Measurements from ENCODE around the gene ATXN1. TPM values are rescaled to one million over a fixed set of nuclear protein-coding genes. Genes with fewer than 3 reads are reported as not detected.
A peak's percentile ranks its signal among the peaks of the same experiment; 100 is the strongest.
"Not testable (repeated sequence)": the region's sequence is repeated elsewhere in the genome, so short reads cannot be mapped to it uniquely, and the experiment has no call there.

The ATXN1 gene
- total RNA-seq, 1 experiment from 2014 or later = 8.1 TPM

DNA sequence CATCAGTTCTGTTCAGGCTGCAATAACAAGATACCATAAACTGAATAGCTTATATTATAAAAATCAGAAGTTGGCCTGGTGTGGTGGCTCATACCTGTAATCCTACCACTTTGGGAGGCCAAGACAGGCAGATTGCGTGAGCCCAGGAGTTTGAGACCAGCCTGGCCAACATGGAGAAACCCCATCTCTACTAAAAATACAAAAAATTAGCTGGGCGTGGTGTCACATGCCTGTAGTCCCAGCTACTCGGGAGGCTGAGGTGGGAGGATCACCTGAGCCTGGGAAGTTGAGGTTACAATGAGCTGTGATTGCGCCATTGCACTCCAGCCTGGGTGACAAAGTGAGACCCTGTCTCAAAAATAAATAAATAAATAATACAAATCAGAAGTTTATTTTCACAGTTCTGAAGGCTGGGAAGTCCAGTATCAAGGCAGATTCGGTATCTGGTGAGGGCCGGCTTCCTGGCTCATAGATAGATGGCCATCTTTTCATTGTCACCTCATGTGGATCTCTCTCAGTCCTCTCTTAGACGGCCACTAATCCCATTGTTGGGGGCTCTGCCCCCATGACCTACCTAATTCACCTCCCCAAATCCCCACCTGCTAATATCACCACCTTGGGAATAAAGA lies 491.7 kb downstream of the ATXN1 start:
- H3K27me3 Mint-ChIP-seq (ENCODE audit: low read depth); DNase-seq (ENCODE audit: low spot score); H3K4me3 Mint-ChIP-seq; H3K9me3 Mint-ChIP-seq; POLR2A ChIA-PET; H3K4me1 Mint-ChIP-seq; H3K27ac Mint-ChIP-seq; H3K36me3 Mint-ChIP-seq; ATAC-seq: not testable (repeated sequence)
- CTCF ChIA-PET = interaction anchor here (1.0 to 3.1 kb wide), 2 partner anchors 8 to 17 kb away, joined by 3 to 13 read pairs; no protein-coding TSS in a partner anchor

GRCh38 chr6:16267428-16268263 lies 493.6 kb downstream of the ATXN1 start:
- Mint-ChIP-seq H3K27ac (no peak overlapping the region), H3K27me3 (ENCODE audit: low read depth) (no peaks in the 10 kb centered on the region), H3K9me3 (peaks cover 6% of the 10 kb centered on the region), H3K4me3 (no peak overlapping the region), H3K4me1 (peaks cover 12% of the 10 kb centered on the region), H3K36me3 (no peaks in the 10 kb centered on the region; the same call in 1 of the 2 replicates)
- no peak for ATAC-seq
- TF ChIP-seq ZBTB43 (CRISPR knock-in tag; IDR thresholded peaks at IDR 0.05) = no peak
- TF ChIP-seq, protein P1, sequence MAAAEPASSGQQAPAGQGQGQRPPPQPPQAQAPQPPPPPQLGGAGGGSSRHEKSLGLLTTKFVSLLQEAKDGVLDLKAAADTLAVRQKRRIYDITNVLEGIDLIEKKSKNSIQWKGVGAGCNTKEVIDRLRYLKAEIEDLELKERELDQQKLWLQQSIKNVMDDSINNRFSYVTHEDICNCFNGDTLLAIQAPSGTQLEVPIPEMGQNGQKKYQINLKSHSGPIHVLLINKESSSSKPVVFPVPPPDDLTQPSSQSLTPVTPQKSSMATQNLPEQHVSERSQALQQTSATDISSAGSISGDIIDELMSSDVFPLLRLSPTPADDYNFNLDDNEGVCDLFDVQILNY (CRISPR knock-in tag; IDR thresholded peaks at IDR 0.05) = no peak
- no peak for TF ChIP-seq NFATC4 (CRISPR knock-in tag; IDR thresholded peaks at IDR 0.05)
- no peak for TF ChIP-seq ATF1 (CRISPR knock-in tag; IDR thresholded peaks at IDR 0.05)
- no peak for TF ChIP-seq ZNF232 (CRISPR knock-in tag; IDR thresholded peaks at IDR 0.05)
- ChIA-PET POLR2A (no interaction called here), CTCF (interaction anchor here (1.9 kb wide), 1 partner anchor 19 kb away, joined by 5 read pairs; no protein-coding TSS in a partner anchor)
- DNase-seq (ENCODE audit: low spot score) = no peak

DNA sequence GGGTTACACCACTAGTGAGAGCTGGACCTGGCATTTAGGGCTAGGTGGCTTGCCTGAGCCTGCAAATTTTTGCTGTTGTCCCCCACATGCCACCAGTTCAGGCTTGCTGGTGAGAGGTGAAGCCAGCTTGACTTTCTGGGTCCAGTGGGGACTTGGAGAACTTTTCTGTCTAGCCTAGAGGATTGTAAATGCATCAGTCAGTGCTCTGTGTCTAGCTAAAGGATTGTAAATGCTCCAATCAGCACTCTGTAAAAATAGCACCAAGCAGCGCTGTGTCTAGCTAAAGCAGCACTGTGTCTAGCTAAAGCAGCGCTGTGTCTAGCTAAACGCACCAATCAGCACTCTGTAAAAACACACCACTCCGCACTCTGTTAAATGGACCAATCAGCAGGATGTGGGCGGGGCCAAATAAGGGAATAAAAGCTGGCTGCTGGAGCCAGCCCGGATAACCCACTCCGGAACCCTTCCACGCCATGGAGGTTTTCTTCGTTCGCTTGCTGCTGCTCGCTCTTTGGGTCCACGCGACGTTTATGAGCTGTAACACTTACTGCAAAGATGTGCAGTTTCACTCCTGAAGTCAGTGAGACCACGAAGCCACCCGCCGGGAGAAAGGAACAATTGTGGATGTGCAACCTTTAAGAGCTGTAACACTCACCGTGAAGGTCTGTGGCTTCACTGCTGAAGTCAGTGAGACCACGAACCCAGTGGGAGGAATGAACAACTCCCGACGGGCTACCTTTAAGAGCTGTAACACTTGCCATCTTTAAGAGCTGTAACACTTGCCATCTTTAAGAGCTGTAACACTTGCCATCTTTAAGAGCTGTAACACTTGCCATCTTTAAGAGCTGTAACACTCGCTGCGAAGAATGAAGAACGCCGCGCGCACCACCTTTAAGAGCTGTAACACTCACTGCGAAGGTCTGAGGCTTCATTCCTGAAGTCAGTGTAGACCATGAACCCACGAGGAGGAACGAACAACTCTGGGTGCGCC lies 495.6 kb downstream of the ATXN1 start:
- CTCF ChIA-PET = no interaction called here
- H3K27ac Mint-ChIP-seq = no peak overlapping the region
- H3K4me3 Mint-ChIP-seq = no peak overlapping the region
- H3K4me1 Mint-ChIP-seq = peaks cover 12% of the 10 kb centered on the region
- ATAC-seq (no peak), DNase-seq (ENCODE audit: low spot score) (no peak)
- H3K36me3 Mint-ChIP-seq = no peaks in the 10 kb centered on the region; the same call in 1 of the 2 replicates
- TF ChIP-seq ZSCAN18 (CRISPR knock-in tag; IDR thresholded peaks at IDR 0.05) (no peak), NFYB (CRISPR knock-in tag; conservative IDR thresholded peaks at IDR 0.05; ENCODE audit: low read depth) (peak; percentile 59)
- no peaks in the 10 kb centered on the region for H3K27me3 Mint-ChIP-seq (ENCODE audit: low read depth)
- H3K9me3 Mint-ChIP-seq = peaks cover 6% of the 10 kb centered on the region
- POLR2A ChIA-PET = interaction anchor here (0.6 kb wide), 1 partner anchor 11 kb away, joined by 4 read pairs; no protein-coding TSS in a partner anchor

- CTCF ChIA-PET = no interaction called here
- H3K4me3 Mint-ChIP-seq = no peak overlapping the region
- peaks cover 12% of the 10 kb centered on the region for H3K4me1 Mint-ChIP-seq
- POLR2A ChIA-PET = no interaction called here
- ATAC-seq (no peak), DNase-seq (ENCODE audit: low spot score) (no peak)
- no peaks in the 10 kb centered on the region; the same call in 1 of the 2 replicates for H3K36me3 Mint-ChIP-seq
- peaks cover 6% of the 10 kb centered on the region for H3K9me3 Mint-ChIP-seq
- H3K27ac Mint-ChIP-seq = no peak overlapping the region
- H3K27me3 Mint-ChIP-seq (ENCODE audit: low read depth) = no peaks in the 10 kb centered on the region
- TF ChIP-seq GTF2I (CRISPR knock-in tag; conservative IDR thresholded peaks at IDR 0.05) (no peak), MYBL2 (CRISPR knock-in tag; IDR thresholded peaks at IDR 0.05) (no peak), GABPB1 (CRISPR knock-in tag; IDR thresholded peaks at IDR 0.05) (no peak), JUN (CRISPR knock-in tag; IDR thresholded peaks at IDR 0.05) (no peak), ZNF317 (CRISPR knock-in tag; IDR thresholded peaks at IDR 0.05; ENCODE audit: borderline replicate concordance, low read depth) (no peak)
- TF ChIP-seq, protein P2, sequence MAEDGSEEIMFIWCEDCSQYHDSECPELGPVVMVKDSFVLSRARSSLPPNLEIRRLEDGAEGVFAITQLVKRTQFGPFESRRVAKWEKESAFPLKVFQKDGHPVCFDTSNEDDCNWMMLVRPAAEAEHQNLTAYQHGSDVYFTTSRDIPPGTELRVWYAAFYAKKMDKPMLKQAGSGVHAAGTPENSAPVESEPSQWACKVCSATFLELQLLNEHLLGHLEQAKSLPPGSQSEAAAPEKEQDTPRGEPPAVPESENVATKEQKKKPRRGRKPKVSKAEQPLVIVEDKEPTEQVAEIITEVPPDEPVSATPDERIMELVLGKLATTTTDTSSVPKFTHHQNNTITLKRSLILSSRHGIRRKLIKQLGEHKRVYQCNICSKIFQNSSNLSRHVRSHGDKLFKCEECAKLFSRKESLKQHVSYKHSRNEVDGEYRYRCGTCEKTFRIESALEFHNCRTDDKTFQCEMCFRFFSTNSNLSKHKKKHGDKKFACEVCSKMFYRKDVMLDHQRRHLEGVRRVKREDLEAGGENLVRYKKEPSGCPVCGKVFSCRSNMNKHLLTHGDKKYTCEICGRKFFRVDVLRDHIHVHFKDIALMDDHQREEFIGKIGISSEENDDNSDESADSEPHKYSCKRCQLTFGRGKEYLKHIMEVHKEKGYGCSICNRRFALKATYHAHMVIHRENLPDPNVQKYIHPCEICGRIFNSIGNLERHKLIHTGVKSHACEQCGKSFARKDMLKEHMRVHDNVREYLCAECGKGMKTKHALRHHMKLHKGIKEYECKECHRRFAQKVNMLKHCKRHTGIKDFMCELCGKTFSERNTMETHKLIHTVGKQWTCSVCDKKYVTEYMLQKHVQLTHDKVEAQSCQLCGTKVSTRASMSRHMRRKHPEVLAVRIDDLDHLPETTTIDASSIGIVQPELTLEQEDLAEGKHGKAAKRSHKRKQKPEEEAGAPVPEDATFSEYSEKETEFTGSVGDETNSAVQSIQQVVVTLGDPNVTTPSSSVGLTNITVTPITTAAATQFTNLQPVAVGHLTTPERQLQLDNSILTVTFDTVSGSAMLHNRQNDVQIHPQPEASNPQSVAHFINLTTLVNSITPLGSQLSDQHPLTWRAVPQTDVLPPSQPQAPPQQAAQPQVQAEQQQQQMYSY (CRISPR knock-in tag; IDR thresholded peaks at IDR 0.05) = no peak
- TF ChIP-seq, protein P3, sequence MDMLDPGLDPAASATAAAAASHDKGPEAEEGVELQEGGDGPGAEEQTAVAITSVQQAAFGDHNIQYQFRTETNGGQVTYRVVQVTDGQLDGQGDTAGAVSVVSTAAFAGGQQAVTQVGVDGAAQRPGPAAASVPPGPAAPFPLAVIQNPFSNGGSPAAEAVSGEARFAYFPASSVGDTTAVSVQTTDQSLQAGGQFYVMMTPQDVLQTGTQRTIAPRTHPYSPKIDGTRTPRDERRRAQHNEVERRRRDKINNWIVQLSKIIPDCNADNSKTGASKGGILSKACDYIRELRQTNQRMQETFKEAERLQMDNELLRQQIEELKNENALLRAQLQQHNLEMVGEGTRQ (CRISPR knock-in tag; IDR thresholded peaks at IDR 0.05) = no peak
Measured at GRCh38 chr6:16264785-16265184, 496.5 kb downstream of the ATXN1 start.

Measured in WTC11 (cell line).